GM20431 (cell line): ENCODE data around the gene SPRN.
"Not testable (repeated sequence)": the region's sequence is repeated elsewhere in the genome, so short reads cannot be mapped to it uniquely, and the experiment has no call there.

ENCODE experiments used
- in situ Hi-C: fragments of 300-500 bp; cut with MseI, MboI; formaldehyde crosslinking; loops from one replicate; pipeline ENCODE4 v1.15.0; 2020; ENCODE audit warnings: low sequenced_read_pairs; ENCODE audit not compliant: unreplicated experiment

SPRN gene

DNA sequence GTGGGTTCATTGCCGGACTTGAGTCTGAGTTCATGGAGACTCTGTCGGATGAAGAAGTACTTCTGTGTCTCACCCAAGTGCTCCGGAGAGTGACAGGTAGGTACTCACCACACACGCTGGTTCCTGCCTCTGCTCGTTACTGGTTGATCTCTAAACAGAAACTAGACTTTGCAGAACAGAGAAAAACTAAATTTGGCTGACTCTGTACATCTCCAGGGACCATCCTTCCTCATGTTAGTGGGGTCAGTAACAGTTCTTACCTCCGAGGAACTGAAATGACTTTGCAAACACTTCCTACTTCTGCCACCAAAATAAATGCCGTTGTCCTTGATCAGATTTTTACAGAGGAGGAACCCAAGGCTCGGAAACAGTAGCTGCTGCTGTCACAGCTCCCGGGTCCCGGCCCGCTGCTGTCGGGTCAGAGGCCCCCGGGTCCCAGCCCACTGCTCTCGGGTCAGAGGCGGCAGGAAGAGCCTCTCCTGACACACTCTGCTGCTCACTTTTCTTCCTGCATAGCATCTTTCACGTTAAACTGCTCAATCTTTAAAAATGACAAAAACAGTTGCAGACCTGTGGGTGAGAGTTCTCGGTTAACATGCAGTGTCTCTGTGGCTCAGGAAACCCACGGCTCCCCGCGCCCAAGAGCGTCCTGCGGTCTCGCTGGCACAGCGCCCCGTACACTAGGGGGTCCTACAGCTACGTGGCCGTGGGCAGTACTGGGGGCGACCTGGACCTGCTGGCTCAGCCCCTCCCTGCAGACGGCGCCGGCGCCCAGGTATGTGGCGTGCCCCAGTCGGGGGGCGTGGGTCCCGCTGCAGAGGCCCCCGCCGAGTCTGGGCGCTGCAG lies 35.2 kb downstream of the SPRN start:
- in situ Hi-C loops: no loop called here

- in situ Hi-C loops: no loop called here
These were observed 36.0 kb downstream of the SPRN start for GRCh38 chr10:133388236-133388972.

DNA sequence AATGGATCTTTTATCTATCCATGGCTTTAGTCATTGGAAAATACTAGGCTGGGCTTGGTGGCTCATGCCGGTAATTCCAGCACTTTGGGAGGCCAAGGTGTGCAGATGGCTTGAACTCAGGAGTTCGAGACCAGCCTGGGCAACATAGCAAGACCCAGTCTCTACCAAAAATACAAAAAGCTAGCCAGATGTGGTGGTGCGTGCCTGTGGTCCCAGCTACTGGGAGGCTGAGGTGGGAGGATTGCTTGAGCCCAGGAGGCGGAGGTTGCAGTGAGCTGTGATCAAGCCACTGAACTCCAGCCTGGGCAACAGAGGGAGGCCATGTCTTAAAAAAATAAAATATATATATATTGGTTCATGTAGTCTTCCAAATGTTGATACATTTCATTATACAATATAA lies 37.5 kb downstream of the SPRN start:
- in situ Hi-C loops: not testable (repeated sequence)

- in situ Hi-C loops: no loop called here
These were observed 39.2 kb downstream of the SPRN start for GRCh38 chr10:133385214-133385613.

GRCh38 chr10:133384071-133384470 lies 40.4 kb downstream of the SPRN start:
- in situ Hi-C loops: no loop called here

- in situ Hi-C loops: no loop called here
These were observed 40.9 kb downstream of the SPRN start for GRCh38 chr10:133383551-133383950.

GRCh38 chr10:133381036-133381435 lies 43.4 kb downstream of the SPRN start:
- in situ Hi-C loops: no loop called here

DNA sequence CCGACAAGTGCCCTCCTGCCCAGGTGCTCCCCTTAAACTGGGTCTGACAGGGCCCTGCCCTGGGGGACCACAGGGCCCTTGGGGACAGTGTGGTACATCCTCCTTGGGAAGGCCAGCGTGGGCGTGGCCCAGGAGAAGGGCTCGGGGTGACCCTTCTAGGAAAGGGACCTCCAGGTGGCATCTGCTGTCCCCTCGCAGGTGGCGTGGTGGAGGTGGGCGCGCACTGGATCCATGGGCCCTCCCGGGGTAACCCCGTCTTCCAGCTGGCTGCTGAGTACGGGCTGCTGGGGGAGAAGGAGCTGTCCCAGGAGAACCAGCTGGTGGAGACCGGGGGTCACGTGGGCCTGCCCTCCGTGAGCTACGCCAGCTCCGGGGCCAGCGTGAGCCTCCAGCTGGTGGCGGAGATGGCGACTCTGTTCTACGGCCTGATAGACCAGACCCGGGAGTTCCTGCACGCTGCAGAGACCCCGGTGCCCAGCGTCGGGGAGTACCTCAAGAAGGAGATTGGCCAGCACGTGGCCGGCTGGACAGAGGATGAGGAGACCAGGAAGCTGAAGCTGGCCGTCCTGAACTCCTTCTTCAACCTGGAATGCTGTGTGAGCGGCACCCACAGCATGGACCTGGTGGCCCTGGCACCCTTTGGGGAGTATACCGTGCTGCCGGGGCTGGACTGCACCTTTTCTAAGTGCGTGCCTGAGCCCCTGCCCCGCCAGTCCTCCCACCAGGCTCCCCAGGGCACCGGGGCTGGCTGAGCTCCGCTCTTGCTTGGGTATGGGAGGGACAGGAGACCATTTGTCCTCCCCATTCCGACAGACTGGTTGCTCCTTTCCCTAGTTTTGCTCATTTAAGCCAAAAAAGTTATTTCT lies 44.4 kb downstream of the SPRN start:
- in situ Hi-C loops: no loop called here

DNA sequence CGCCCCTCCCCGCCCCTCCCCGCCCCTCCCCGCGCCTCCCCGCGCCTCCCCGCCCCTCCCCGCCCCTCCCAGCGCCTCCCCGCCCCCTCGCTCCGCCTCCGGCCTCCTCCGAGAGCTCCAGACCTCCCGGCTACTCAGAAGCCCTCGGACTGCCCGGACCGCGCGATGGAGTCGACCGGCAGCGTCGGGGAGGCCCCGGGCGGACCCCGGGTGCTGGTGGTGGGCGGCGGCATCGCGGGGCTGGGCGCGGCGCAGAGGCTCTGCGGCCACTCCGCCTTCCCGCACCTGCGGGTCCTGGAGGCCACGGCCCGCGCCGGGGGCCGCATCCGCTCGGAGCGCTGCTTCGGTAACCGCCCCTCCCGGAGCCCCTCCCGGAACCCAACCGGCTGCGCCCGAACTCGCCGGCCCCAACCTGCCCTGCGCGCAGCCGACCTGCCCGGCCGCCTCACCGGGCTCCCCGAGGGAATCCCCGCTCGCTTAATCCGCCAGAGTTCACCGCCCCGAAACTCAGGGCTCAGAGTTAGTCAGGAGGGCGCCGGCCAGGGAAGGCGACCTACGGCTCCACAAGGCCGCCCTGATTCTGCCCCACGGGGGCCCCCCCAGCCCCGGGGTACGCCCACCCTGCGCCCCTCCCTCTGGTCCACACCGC lies 45.1 kb downstream of the SPRN start, which contains the start of gene PAOX:
TSS of gene PAOX (plus strand) at position 111 of the 649 bp plus-strand sequence. CDS start at position 166, 55 bp downstream.
- in situ Hi-C loops: no loop called here

DNA sequence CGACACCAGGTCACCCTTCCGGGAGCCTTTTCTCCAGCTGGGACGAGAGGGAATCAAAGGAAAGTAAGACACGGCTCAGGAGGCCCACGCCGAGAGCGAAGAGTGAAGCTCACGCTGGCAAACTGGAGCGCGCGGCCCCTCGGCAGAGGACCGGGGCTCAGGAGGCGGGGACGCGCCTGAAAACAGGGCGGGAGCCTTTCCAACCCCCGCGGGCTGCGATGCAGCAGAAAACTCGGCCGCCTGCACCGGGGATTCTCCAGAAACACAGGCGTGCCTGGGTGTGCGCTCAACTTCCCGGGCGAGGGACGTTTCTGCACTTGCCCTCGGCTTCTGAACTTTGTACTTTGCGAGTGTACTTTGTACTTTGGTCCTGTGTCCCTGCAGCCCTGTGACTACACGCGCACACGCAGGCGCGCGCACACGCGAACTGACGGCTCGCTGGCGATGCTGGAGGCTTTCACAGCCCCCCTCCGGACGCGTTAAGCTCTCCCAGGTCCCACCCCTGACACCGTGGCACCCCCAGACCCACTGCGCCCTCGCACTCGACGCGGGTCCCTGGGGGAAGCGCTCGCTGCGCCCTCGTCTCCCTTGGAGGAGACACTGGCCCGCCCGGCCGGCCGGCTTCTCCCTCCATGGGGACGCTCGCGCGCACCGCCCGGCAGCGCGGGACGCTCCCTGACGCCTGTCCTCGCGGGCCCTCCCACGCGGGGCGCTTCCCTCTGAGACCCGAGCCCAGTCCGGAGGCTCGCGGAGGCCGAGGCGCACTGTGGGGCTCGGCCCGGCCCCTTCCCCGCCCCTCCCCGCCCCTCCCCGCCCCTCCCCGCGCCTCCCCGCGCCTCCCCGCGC lies 46.0 kb downstream of the SPRN start:
- in situ Hi-C loops: no loop called here

- in situ Hi-C loops: no loop called here
These were observed 46.6 kb downstream of the SPRN start for GRCh38 chr10:133377818-133378250.

DNA sequence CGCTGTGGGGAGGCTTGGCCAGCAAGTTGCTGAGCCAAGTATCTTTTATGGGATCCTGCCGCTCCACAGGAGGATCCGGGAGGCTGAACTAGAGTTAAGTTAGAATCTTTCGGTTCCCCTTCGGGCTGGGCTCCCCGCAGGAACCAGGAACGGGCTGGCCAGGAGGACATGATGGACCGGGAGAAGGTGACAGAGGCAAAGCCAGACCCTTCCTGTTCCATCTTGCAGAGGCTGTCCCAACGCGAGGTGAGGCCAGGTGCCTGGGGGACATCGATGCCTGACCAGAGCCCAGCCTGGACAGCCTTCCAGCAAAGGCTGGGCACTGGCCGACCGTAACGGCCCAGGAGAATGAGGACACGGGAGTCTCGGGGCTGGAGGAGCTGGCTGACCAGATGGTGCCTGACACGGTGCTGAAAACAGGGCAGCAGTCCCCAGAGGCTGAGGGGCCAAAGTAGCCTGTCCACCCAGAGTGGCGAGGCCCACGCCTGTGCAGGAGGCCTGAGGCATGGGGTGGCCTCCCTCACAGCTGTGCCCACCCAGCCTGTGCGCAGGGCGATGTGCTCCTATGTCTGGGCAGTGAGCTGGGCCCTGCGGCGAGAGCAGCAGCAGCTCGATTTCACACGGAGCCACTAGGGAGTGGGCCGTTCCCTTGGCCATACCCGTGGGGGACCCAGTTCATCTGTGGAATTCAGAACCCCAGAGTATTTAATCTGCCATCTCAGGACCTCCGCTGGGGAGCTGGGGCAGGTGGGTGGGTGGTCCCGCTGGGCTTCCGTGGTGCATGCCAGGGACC lies 47.2 kb downstream of the SPRN start:
- in situ Hi-C loops: no loop called here

DNA sequence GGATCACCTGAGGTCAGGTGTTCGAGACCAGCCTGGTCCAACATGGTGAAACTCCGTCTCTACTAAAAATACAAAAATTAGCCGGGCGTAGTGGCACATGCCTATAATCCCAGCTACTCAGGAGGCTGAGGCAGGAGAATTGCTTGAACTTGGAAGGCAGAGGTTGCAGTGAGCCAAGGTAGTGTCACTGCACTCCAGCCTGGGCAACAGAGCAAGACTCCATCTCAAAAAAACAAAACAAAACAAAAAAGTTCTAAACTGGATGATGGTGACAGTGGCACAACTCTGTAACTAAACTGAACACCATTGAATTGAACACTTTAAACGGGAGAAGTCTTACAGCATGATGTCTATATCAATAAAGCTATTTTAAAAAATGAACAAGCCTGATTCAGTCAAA lies 48.2 kb downstream of the SPRN start:
- in situ Hi-C loops: not testable (repeated sequence)

GRCh38 chr10:133375357-133376115 lies 48.9 kb downstream of the SPRN start:
- in situ Hi-C loops: no loop called here

DNA sequence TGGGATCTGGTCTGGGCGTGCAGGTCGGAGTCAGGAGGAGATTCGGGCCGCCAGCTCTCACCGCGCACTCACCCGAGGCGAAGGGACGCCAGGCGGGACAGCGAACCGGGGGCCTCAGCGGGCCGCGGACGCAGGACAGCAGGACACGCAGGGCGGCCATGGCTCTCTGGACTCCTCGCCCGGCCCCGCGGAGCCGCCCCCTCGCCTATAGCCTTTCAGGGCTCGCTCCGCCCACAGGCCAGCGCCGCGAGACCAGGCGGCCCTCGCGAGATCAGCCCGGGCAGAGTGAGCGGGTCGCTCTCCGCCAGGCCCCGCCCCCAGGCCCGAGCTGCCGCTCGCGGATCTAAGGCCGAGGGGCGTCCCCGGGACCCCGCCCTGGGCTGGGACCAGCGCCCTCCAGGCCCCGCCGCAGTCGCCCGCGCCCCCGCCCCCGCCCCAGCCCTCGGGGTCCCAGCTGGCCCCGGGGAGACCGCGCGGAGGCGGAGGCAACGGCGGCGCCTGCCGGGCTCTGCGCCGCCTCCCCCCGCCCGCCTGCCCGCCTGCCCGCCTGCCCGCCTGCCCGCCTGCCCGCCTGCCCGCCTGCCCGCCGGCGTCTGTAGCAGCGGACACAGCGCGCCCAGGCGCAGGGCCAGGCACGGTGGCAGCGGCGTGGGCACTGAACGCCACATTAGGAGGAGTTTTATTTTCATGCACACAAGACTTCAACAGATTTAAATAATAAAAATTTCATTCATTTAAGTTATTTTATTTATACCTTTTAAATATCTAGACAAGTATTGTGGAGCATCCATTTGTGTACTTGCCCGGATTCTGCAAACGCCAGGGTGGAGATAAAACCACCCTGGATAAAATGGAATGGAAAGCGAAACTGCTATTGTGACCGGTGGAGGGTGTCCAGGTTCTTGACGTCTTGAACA lies 51.0 kb downstream of the SPRN start, which contains the start of gene ECHS1:
TSS of gene ECHS1 (minus strand) at position 181 of the 917 bp plus-strand sequence. CDS start at position 160, 21 bp downstream.
- in situ Hi-C loops: no loop called here

DNA sequence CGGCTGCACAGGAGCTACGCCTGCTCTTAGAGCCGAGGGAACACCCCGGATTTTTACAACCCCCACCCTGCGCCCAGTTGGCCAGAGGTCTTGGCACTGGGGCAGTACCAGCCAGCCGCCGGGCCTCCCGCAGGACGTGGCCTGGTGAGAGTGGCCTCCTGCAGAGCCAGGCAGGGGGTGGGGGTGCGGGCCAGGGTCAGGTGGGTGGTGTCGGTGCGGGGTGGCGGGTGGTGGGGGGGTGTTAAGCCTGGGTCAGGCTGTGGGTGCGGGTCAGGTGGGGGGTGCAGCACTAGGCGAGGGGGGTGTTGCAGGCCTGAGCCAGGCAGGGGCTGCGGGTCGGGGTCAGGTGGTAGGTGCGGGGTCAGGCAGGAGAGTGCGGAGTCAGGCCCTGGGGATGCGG lies 51.9 kb downstream of the SPRN start:
- in situ Hi-C loops: no loop called here
